WI38 (cell line): ENCODE results near the gene PTPRG.
A peak's percentile ranks its signal among the peaks of the same experiment; 100 is the strongest.

Experiments
- H3K4me3 ChIP-seq: 2 replicates; pipeline ENCODE4 v1.5.1; 2011; ENCODE audit warnings: low read depth, mild to moderate bottlenecking, control low read depth, low read length
- TF ChIP-seq, protein P1 (sequence below): IDR thresholded peaks from 2 replicates; pipeline ENCODE4 v1.5.1; 2012; ENCODE audit warnings: low read depth, mild to moderate bottlenecking, control low read depth, low read length

Gene PTPRG

DNA sequence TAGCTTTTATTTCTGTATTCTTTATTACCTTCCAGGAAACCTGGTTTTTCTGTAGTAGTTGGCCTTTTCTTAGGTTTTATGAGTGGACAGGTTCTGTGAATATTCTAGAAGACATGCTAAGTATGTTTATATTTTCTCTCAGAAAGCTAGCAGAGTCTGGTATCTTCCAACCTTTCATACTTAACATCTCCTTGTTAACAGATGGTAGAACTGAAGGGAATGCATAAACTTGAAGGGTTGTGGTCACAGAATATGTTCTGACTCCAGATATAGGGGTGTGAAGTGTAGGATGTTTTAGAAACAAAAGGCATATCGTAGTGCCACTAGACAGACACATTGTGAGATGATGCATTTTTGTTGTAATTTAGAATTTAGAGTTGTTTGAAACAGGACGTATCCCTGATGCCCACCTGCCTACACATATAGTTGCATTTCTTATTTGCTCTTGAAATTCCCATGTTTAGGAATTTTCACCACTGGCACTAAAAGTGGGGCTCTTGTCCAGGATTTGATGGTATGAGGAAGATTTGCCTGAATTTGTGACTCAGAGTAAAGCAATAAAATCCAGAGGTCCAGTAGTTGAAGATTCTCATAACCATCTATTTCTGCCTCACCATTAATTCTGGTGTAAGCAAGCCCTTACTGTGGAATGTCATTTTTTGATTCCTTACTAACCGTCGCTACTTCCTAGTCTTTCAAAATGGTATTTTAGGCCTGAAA, 537.4 kb downstream of the PTPRG start:
- H3K4me3 ChIP-seq = no peak overlapping the region
- TF ChIP-seq, protein P1, sequence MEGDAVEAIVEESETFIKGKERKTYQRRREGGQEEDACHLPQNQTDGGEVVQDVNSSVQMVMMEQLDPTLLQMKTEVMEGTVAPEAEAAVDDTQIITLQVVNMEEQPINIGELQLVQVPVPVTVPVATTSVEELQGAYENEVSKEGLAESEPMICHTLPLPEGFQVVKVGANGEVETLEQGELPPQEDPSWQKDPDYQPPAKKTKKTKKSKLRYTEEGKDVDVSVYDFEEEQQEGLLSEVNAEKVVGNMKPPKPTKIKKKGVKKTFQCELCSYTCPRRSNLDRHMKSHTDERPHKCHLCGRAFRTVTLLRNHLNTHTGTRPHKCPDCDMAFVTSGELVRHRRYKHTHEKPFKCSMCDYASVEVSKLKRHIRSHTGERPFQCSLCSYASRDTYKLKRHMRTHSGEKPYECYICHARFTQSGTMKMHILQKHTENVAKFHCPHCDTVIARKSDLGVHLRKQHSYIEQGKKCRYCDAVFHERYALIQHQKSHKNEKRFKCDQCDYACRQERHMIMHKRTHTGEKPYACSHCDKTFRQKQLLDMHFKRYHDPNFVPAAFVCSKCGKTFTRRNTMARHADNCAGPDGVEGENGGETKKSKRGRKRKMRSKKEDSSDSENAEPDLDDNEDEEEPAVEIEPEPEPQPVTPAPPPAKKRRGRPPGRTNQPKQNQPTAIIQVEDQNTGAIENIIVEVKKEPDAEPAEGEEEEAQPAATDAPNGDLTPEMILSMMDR = no peak

DNA sequence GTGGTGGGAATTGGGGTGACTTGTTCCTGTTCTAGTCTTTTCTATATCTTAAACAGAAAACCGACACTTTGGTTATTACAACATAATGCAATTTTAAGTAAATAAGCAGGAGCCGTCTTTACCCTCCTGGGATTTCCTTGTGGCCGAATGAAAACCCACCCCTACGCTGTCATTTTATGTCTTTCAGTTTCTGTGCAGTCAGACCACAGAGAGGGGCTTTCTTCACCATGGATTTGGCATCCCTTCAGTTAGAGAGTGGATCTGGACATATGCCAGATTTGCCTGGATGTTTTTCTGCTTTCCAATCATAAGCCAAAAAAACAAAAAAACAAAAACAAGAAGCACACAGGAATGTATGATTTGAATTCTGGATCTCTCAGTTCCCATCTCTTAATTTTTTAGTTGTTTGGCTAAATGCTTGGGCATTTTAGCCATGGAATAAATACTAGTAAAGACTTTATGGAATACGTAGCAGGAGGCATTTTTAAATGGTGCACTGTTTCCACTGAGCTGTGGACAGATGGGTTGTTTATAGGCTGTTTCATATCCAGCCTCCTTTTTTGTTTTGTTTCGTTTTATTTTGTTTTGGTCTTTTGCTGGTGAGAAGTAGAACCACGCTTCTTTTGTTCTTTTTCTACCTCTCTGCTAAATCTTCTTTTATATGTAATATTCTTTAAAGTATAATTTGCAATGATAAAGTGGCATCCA, 539.1 kb downstream of the PTPRG start:
- TF ChIP-seq, protein P1 = no peak
- H3K4me3 ChIP-seq = no peak overlapping the region

DNA sequence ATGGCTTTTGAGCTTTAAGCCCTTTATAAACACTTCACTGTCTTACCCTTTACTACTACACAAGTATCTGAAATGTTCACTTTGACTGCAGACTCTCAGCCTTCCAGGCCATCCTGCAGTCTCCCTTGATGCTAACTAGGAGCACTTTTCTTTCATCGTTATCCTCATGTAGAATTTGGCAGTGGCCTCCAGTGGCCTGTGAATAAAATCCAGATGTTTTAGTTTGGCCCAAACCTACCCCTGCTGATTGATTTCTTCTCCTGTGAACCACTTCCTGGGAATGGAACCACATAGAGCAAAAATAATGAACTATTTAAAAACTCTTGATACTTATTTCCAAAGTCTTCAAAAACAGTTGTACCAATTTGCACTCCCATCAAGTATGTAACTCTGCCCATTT, 540.1 kb downstream of the PTPRG start:
- H3K4me3 ChIP-seq = no peak overlapping the region
- TF ChIP-seq, protein P1 = no peak

DNA sequence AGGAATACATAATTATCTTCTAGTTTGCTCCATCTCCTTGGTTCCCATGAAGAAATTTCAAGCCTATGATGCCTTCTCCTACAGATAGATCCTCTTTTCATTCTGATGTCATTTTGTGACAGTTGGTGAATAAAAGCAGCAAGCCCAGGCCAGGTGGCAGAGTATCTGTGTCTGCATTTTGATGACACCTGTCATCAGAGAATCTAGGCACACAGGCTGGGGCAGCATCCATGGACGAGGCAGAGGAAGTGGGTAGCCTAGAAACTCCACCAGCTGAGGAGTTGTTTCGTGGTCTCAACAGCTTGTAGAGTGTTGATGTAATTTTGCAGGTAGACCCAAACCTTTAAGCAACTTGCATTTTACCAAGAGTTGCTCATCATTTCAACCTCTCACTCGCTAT, 542.2 kb downstream of the PTPRG start:
- H3K4me3 ChIP-seq = no peak overlapping the region
- TF ChIP-seq, protein P1 = no peak

DNA sequence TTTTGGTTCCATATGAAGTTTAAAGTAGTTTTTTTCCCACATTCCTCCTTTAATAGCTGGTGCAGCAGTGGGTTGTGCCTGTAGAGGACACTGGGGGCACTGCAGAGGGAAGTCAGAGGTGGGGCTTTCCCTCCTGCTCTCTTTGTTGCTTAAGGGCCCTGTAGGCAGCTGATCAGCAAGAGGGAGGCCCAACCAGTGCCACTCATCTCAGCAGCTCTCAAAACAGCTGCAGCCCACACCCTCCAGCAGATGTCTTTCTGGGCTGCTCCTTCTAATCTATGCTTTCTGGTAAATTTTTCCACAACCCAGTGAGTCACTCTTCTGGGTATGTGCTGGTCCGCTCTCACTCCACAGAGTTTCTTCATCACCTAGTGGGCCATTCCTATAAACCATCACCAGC, 548.2 kb downstream of the PTPRG start:
- TF ChIP-seq, protein P1 = peak; percentile 38
- H3K4me3 ChIP-seq = no peak overlapping the region

DNA sequence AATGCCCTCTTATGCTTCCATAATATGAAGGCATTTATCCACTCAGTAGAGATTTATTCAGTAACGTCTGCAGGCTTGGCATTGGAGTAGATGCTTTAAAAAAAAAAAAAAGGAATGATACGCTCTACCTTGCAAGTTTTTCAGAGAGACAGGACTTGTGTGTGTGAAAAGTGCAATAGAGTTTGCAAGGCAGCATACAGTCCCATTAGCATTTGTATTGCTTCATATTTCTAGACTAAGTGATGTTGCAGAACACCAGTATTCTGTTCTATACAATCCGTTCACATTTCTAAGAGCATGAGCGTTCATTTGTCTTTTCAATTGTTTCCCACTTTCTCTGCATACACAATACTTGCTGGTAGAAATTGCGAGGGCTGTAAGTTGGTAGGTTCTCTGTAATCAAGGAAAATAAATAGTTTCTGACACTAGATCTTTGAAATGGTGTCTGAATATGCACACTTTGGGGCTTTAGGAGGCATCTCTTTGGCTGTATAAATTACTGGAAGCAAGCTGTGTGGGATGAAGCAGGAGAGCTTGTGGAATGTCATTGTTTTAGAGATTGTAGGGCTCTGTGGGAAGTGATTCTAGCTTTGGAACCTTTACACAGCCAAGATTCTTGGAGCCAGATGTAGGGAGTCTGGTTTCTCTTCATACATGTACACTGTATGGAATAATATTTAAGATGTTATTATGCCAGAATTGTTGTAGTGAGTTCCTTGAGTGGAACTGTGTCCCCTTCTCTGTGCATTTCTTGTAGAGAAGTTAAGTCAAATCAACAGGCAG, 549.3 kb downstream of the PTPRG start:
- no peak overlapping the region for H3K4me3 ChIP-seq
- TF ChIP-seq, protein P1 = no peak
